Body of pancreas (tissue), 4 donors: ENCODE measurements around the gene GNRHR. TPM values are rescaled to one million over a fixed set of nuclear protein-coding genes. Genes with fewer than 3 reads are reported as not detected.
"Not testable (repeated sequence)": the region's sequence is repeated elsewhere in the genome, so short reads cannot be mapped to it uniquely, and the experiment has no call there.

Source experiments
- ATAC-seq: fragments of 150-250 bp; one replicate; pipeline ENCODE4 v1.9.1; 2016
- DNase-seq, 4 donors: peaks; one replicate each; pipeline ENCODE4 v3.0.0-alpha.2; 2019
- H3K27ac ChIP-seq, 4 donors: fragments of 200-600 bp; sonication (generic); 1 replicate in 3 of 4; 2 replicates in 1 of 4; pipeline versions ENCODE4 v1.5.1 to v1.6.1; 2016 to 2019; ENCODE audit warnings: mild to moderate bottlenecking in 1 of 4, mixed read lengths in 1 of 4, moderate library complexity in 1 of 4
- H3K27me3 ChIP-seq, 2 donors: fragments of 200-600 bp; sonication (generic); one replicate each; pipeline ENCODE4 v1.6.0; 2016; ENCODE audit warnings: mild to moderate bottlenecking in 1 of 2
- H3K36me3 ChIP-seq, 2 donors: fragments of 200-600 bp; sonication (generic); replicated peaks in 1 of 2; 2 replicates each; pipeline ENCODE4 v1.5.1; 2016; ENCODE audit warnings: low read depth in 2 of 2; ENCODE audit not compliant: insufficient read depth in 1 of 2
- H3K4me1 ChIP-seq: fragments of 200-600 bp; sonication (generic); one replicate; pipeline ENCODE4 v1.6.0; 2016
- H3K4me3 ChIP-seq, 2 donors: fragments of 200-600 bp; sonication (generic); 1 replicate in 1 of 2; 2 replicates in 1 of 2; pipeline ENCODE4 v1.5.1; 2016 to 2019
- H3K9me3 ChIP-seq, 3 donors: fragments of 200-600 bp; sonication (generic); 1 replicate in 2 of 3; 2 replicates in 1 of 3; pipeline ENCODE4 v1.5.1; 2016
- POLR2A ChIP-seq, 3 donors: fragments of 450-650 bp; IDR thresholded peaks; one replicate each; pipeline ENCODE4 v1.6.1; 2016; ENCODE audit warnings: antibody characterized with exemption in 3 of 3, mild to moderate bottlenecking in 2 of 3
- WGBS, 2 donors: methylation state at CpG; one replicate each; pipeline ENCODE4 v1.1.5; 2017; 5-methylcytosine and 5-hydroxymethylcytosine counted together
- intact Hi-C: fragments of 100-400 bp; cut with DNase I; formaldehyde crosslinking; loops from one replicate; pipeline ENCODE4 v1.15.1; 2023
- total RNA-seq, 2 donors: library from RNA; depleted of rRNA; stranded (reverse); fragments of >200 nt; gene quantifications; one replicate each; pipeline ENCODE4 v1.1.0, GENCODE V29; 2016
- TF ChIP-seq, protein P1 (sequence below), 7 experiments: fragments of 450-650 bp in 4 of 7; fragments of 200-600 bp in 3 of 7; sonication (generic) in 3 of 7; IDR thresholded peaks; one replicate each; pipeline ENCODE4 v1.5.1; 2016 to 2019; ENCODE audit warnings: antibody characterized with exemption in 7 of 7

Gene GNRHR
- total RNA-seq, 2 donors from 2014 or later = not detected

- DNase-seq = no peak
- Histone ChIP-seq H3K4me1 (no peaks in the 10 kb centered on the region), H3K9me3 (no peaks in the 10 kb centered on the region), H3K27me3 (no peaks in the 10 kb centered on the region), H3K27ac (no peak overlapping the region), H3K4me3 (no peak overlapping the region), H3K36me3 (no peaks in the 10 kb centered on the region)
- no peak for ATAC-seq
- TF ChIP-seq POLR2A (IDR thresholded peaks at IDR 0.05) = no peak
- TF ChIP-seq, protein P1, sequence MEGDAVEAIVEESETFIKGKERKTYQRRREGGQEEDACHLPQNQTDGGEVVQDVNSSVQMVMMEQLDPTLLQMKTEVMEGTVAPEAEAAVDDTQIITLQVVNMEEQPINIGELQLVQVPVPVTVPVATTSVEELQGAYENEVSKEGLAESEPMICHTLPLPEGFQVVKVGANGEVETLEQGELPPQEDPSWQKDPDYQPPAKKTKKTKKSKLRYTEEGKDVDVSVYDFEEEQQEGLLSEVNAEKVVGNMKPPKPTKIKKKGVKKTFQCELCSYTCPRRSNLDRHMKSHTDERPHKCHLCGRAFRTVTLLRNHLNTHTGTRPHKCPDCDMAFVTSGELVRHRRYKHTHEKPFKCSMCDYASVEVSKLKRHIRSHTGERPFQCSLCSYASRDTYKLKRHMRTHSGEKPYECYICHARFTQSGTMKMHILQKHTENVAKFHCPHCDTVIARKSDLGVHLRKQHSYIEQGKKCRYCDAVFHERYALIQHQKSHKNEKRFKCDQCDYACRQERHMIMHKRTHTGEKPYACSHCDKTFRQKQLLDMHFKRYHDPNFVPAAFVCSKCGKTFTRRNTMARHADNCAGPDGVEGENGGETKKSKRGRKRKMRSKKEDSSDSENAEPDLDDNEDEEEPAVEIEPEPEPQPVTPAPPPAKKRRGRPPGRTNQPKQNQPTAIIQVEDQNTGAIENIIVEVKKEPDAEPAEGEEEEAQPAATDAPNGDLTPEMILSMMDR (IDR thresholded peaks at IDR 0.05) = no peak
- WGBS, 2 donors = 90 to 97% methylated on average over 3 of the region's 3 CpGs
- intact Hi-C loops = no loop called here
Observed at GRCh38 chr4:67743194-67743593, 11.0 kb downstream of the GNRHR start.

- H3K27ac ChIP-seq = no peak overlapping the region
- DNase-seq (no peak), ATAC-seq (no peak)
- H3K4me1 ChIP-seq = no peaks in the 10 kb centered on the region
- 92 to 94% methylated on average over 1 of the region's 1 CpG for whole genome bisulfite sequencing, 2 donors
- no peaks in the 10 kb centered on the region for H3K27me3 ChIP-seq
- H3K36me3 ChIP-seq = no peaks in the 10 kb centered on the region
- intact Hi-C loops = no loop called here
- no peaks in the 10 kb centered on the region for H3K9me3 ChIP-seq
- TF ChIP-seq, protein P1 (IDR thresholded peaks at IDR 0.05) = no peak
- TF ChIP-seq POLR2A (IDR thresholded peaks at IDR 0.05) = no peak
- no peak overlapping the region for H3K4me3 ChIP-seq
Observed at GRCh38 chr4:67736262-67736661, 17.9 kb downstream of the GNRHR start.

DNA sequence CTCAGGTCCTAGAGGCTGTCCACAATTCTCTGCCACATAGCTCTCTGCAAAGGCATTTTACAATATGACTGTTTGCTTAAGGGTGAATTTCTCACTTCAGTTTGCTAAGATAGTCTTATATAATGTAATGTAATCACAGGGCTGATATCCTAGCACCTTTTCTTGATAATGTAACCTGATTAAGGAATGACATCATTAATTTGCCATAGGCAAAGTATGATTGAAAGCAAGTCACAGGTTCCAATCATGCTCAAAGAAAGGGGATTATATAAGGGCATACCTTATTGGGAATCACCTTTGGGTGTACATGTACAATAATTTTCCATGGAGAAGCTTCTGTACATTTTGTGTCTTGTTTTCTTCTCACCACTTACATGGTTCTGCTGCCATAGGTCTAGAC lies 18.9 kb downstream of the GNRHR start:
- H3K9me3 ChIP-seq = no peaks in the 10 kb centered on the region
- H3K4me3 ChIP-seq = no peak overlapping the region
- no peak overlapping the region for H3K27ac ChIP-seq
- no peak for DNase-seq
- ATAC-seq = no peak
- H3K4me1 ChIP-seq = no peaks in the 10 kb centered on the region
- intact Hi-C loops = no loop called here
- no peaks in the 10 kb centered on the region for H3K36me3 ChIP-seq
- no peak for TF ChIP-seq POLR2A (IDR thresholded peaks at IDR 0.05)
- H3K27me3 ChIP-seq = no peaks in the 10 kb centered on the region

GRCh38 chr4:67730511-67730910 lies 23.7 kb downstream of the GNRHR start:
- 83 to 96% methylated on average over 3 of the region's 3 CpGs for WGBS, 2 donors
- H3K4me1 ChIP-seq, intact Hi-C loops, ATAC-seq, H3K27me3 ChIP-seq, DNase-seq, H3K27ac ChIP-seq, H3K36me3 ChIP-seq, H3K9me3 ChIP-seq, H3K4me3 ChIP-seq: not testable (repeated sequence)

- Histone ChIP-seq H3K4me3 (no peak overlapping the region), H3K27me3 (no peaks in the 10 kb centered on the region), H3K27ac (no peak overlapping the region), H3K36me3 (no peaks in the 10 kb centered on the region), H3K4me1 (peaks cover 8% of the 10 kb centered on the region), H3K9me3 (no peaks in the 10 kb centered on the region)
- TF ChIP-seq, protein P1 (IDR thresholded peaks at IDR 0.05) = no peak
- TF ChIP-seq POLR2A (IDR thresholded peaks at IDR 0.05) = no peak
- DNase-seq (no peak), ATAC-seq (no peak)
- intact Hi-C loops = no loop called here
- 65 to 71% methylated on average over 4 of the region's 4 CpGs for WGBS, 2 donors
Observed at GRCh38 chr4:67727124-67727850, 26.9 kb downstream of the GNRHR start.

DNA sequence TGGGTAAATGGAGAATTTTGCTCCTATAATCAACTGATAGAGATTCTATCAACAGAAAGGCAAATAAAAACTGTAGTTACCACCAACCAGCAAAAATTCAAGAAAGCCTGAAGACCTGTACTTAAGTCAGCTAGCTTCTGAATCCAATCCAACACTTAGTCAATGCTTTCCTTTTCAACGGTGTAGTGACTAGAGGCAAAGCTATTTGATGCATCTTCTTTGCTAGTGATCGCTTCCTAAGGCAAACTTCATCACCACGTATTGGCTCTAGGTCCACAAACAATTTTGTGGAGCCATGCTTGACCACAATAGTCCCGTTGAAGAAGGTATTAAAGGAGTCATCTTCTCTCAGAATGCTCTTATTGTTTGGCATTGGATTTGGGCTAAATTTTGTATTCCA lies 28.2 kb downstream of the GNRHR start:
- TF ChIP-seq POLR2A (IDR thresholded peaks at IDR 0.05) = no peak
- TF ChIP-seq, protein P1 (IDR thresholded peaks at IDR 0.05) = no peak
- peaks cover 8% of the 10 kb centered on the region for H3K4me1 ChIP-seq
- DNase-seq = no peak
- no peaks in the 10 kb centered on the region for H3K27me3 ChIP-seq
- H3K9me3 ChIP-seq = no peaks in the 10 kb centered on the region
- intact Hi-C loops = no loop called here
- no peak for ATAC-seq
- H3K4me3 ChIP-seq = no peak overlapping the region
- H3K36me3 ChIP-seq = no peaks in the 10 kb centered on the region
- WGBS, 2 donors = 88 to 91% methylated on average over 4 of the region's 4 CpGs
- H3K27ac ChIP-seq = no peak overlapping the region
